Smooth muscle cell (in vitro differentiated cells): ENCODE data around the gene TOP3A. TPM values are rescaled to one million over a fixed set of nuclear protein-coding genes. Genes with fewer than 3 reads are reported as not detected.

Experiments used
- DNase-seq: peaks from one replicate; lab custom pipeline; 2025; ENCODE audit not compliant: unreplicated experiment; lab: John Stamatoyannopoulos, UW
- H2AFZ ChIP-seq: fragments of 200-600 bp; sonication (generic); 2 replicates; pipeline ENCODE4 v1.6.0; 2016; ENCODE audit warnings: antibody characterized with exemption, low read depth, mild to moderate bottlenecking
- H3F3A ChIP-seq: fragments of 200-600 bp; sonication (generic); 2 replicates; pipeline ENCODE4 v1.6.0; 2017; ENCODE audit warnings: antibody characterized with exemption, low read depth
- H3K27ac ChIP-seq: fragments of 200-600 bp; sonication (generic); 2 replicates; pipeline ENCODE4 v1.5.1; 2016; ENCODE audit warnings: low read depth, mild to moderate bottlenecking
- H3K27me3 ChIP-seq: fragments of 200-600 bp; sonication (generic); 2 replicates; pipeline ENCODE4 v1.6.1; 2016; ENCODE audit warnings: low read depth, mild to moderate bottlenecking
- H3K36me3 ChIP-seq: fragments of 200-600 bp; sonication (generic); 2 replicates; pipeline ENCODE4 v1.5.1; 2016; ENCODE audit warnings: low read depth
- H3K4me1 ChIP-seq: fragments of 200-600 bp; sonication (generic); 2 replicates; pipeline ENCODE4 v1.5.1; 2016; ENCODE audit warnings: low read depth
- H3K4me2 ChIP-seq: fragments of 200-600 bp; sonication (generic); 2 replicates; pipeline ENCODE4 v1.6.0; 2016; ENCODE audit warnings: mild to moderate bottlenecking
- H3K4me3 ChIP-seq: fragments of 200-600 bp; sonication (generic); 2 replicates; pipeline ENCODE4 v1.5.1; 2016; ENCODE audit warnings: mild to moderate bottlenecking
- H3K79me2 ChIP-seq: fragments of 200-600 bp; sonication (generic); 2 replicates; pipeline ENCODE4 v1.6.0; 2016; ENCODE audit warnings: low read depth, mild to moderate bottlenecking
- H3K9ac ChIP-seq: fragments of 200-600 bp; sonication (generic); 2 replicates; pipeline ENCODE4 v1.6.0; 2016; ENCODE audit warnings: low read depth
- H3K9me3 ChIP-seq: fragments of 200-600 bp; sonication (generic); replicated peaks from 2 replicates; pipeline ENCODE4 v1.5.1; 2016; ENCODE audit warnings: low read depth
- H4K20me1 ChIP-seq: fragments of 200-600 bp; sonication (generic); 2 replicates; pipeline ENCODE4 v1.6.0; 2016; ENCODE audit warnings: low read depth
- WGBS: methylation state at CpG from one replicate; pipeline ENCODE4 v1.1.7; 2016; ENCODE audit warnings: low lambda C conversion rate; 5-methylcytosine and 5-hydroxymethylcytosine counted together
- polyA plus RNA-seq: library from polyadenylated mRNA; unstranded; fragments of >200 nt; fragmentation: Nextera tagmentation; extraction: Ambion mirVana; gene quantifications from 2 replicates; pipeline ENCODE4 v1.2.1, GENCODE V29; 2016
- total RNA-seq: library from RNA; depleted of rRNA; stranded (reverse); fragments of >200 nt; gene quantifications from 2 replicates; pipeline ENCODE4 v1.2.3, GENCODE V29; 2014
- TF ChIP-seq, protein P1 (sequence below): fragments of 200-600 bp; sonication (generic); IDR thresholded peaks from 2 replicates; pipeline ENCODE4 v1.5.1; 2017; ENCODE audit warnings: borderline replicate concordance, mild to moderate bottlenecking, antibody characterized with exemption; ENCODE audit not compliant: insufficient read depth, poor library complexity, severe bottlenecking

Gene TOP3A
- total and polyA plus RNA-seq, 2 experiments from 2014 or later, result 14.6 to 40.9 TPM

DNA sequence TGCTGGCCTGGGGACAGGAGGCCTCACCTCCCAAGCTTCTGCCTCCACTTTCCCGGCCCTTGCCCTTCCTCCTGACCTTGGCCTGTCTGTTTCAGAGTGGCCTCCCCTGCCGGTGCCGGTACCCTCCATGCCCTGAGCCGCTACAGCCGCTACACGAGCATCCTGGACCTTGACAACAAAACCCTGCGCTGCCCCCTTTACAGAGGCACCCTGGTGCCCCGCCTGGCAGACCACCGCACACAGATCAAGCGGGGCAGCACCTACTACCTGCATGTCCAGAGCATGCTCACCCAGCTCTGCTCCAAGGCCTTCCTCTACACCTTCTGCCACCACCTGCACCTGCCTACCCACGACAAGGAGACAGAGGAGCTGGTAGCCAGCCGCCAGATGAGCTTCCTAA lies 7.7 kb upstream of the TOP3A start:
- peaks cover 12% of the 10 kb centered on the region for H3K4me1 ChIP-seq
- H3K36me3 ChIP-seq, result peaks cover 5% of the 10 kb centered on the region
- no peak overlapping the region for H3K4me2 ChIP-seq
- H3K4me3 ChIP-seq, result no peak overlapping the region
- H4K20me1 ChIP-seq, result peaks cover 56% of the 10 kb centered on the region
- WGBS, result 99% methylated on average over 12 of the region's 12 CpGs
- no peaks in the 10 kb centered on the region for H3K27me3 ChIP-seq
- H2AFZ ChIP-seq, result no peak overlapping the region
- TF ChIP-seq, protein P1, sequence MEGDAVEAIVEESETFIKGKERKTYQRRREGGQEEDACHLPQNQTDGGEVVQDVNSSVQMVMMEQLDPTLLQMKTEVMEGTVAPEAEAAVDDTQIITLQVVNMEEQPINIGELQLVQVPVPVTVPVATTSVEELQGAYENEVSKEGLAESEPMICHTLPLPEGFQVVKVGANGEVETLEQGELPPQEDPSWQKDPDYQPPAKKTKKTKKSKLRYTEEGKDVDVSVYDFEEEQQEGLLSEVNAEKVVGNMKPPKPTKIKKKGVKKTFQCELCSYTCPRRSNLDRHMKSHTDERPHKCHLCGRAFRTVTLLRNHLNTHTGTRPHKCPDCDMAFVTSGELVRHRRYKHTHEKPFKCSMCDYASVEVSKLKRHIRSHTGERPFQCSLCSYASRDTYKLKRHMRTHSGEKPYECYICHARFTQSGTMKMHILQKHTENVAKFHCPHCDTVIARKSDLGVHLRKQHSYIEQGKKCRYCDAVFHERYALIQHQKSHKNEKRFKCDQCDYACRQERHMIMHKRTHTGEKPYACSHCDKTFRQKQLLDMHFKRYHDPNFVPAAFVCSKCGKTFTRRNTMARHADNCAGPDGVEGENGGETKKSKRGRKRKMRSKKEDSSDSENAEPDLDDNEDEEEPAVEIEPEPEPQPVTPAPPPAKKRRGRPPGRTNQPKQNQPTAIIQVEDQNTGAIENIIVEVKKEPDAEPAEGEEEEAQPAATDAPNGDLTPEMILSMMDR, result no peak
- DNase-seq, result no peak
- H3K9me3 ChIP-seq, result no peaks in the 10 kb centered on the region
- no peak overlapping the region for H3K9ac ChIP-seq
- H3K79me2 ChIP-seq, result peaks cover 37% of the 10 kb centered on the region
- H3F3A ChIP-seq, result no peaks in the 10 kb centered on the region
- no peak overlapping the region for H3K27ac ChIP-seq

DNA sequence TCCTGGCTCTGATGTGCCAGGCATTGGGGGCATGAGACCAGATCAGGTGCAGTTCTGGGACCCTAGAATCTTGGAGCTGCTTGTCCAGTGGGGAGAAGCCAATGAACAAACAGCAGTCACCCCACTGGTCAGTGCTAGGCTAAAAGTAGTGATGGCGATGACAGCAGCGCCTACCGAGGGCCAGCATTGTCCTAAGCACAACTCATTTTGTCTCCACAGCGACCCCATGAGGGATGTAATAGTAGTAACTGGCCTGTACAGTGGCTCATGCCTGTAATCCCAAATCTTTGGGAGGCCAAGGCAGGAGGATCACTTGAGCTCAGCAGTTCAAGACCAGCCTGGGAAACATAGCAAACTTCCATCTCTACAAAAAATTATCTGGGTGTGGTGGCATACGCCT lies 6.5 kb upstream of the TOP3A start:
- no peak overlapping the region for H2AFZ ChIP-seq
- H3K9me3 ChIP-seq, result no peaks in the 10 kb centered on the region
- H4K20me1 ChIP-seq, result peaks cover 56% of the 10 kb centered on the region
- peaks cover 49% of the 10 kb centered on the region for H3K79me2 ChIP-seq
- H3K4me1 ChIP-seq, result peaks cover 13% of the 10 kb centered on the region
- peaks cover 5% of the 10 kb centered on the region for H3K36me3 ChIP-seq
- H3K9ac ChIP-seq, result no peak overlapping the region
- H3K4me3 ChIP-seq, result no peak overlapping the region
- no peaks in the 10 kb centered on the region for H3K27me3 ChIP-seq
- DNase-seq, result no peak
- H3K4me2 ChIP-seq, result no peak overlapping the region
- WGBS, result 91% methylated on average over 5 of the region's 5 CpGs
- TF ChIP-seq, protein P1, result no peak
- H3F3A ChIP-seq, result peaks cover 3% of the 10 kb centered on the region
- no peak overlapping the region for H3K27ac ChIP-seq

DNA sequence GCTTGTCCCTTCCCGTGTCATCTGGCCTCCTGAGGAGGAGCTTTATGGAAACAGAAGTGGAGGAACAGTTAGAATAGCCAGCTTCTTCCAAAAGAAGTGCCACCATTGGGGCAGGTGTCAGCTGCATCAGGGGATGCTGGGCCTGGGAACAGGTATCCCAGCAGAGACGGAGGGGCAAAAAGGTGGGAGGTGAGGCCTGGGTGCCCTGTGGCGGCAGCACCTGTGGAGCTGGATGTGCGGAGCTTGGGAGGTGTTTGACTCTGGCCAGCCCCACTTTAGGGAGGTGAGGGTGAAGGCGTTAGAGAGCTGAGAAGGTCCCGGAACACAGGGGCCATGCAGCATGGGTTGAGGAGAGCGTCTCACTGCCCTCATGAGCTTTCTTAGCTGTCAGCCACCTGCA lies 5.5 kb upstream of the TOP3A start:
- no peak for DNase-seq
- peaks cover 58% of the 10 kb centered on the region for H3K79me2 ChIP-seq
- H3K4me1 ChIP-seq, result peaks cover 21% of the 10 kb centered on the region
- no peaks in the 10 kb centered on the region for H3K27me3 ChIP-seq
- H3K4me2 ChIP-seq, result peak overlapping the region; percentile 3
- H2AFZ ChIP-seq, result no peak overlapping the region
- H3K9ac ChIP-seq, result no peak overlapping the region
- H3K27ac ChIP-seq, result no peak overlapping the region
- TF ChIP-seq, protein P1, result no peak
- H3K36me3 ChIP-seq, result peaks cover 5% of the 10 kb centered on the region
- no peak overlapping the region for H3K4me3 ChIP-seq
- peaks cover 51% of the 10 kb centered on the region for H4K20me1 ChIP-seq
- WGBS, result 91% methylated on average over 5 of the region's 7 CpGs
- no peaks in the 10 kb centered on the region for H3K9me3 ChIP-seq
- H3F3A ChIP-seq, result peaks cover 3% of the 10 kb centered on the region

DNA sequence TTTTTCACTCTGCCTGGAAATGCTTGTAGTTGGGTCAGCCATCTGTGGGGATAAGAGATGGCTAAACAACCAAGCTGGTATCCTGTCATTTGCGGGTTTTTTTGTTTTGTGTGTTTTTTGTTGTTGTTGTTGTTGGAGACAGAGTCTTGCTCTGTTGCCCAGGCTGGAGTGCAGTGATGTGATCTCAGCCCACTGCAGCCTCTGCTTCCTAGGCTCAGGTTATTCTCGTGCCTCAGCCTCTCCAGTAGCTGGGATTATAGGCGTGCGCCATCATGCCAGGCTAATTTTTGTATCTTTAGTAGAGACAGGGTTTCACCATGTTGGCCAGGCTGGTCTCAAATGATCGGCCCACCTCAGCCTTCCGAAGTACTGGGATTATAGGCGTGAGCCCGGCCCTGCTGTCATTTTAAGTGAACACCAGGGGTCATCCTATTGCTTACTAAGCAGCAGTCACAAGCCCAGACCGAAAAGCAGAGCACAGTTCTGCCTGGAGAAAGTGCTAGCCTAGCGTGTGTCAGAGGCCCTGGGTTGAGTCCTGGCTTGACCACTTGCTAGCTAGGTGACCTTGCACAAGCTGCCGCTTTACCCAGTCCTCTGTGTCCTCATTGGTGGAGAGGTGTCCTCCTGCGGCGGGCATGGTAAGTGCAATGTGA lies 4.9 kb upstream of the TOP3A start:
- H3K9ac ChIP-seq, result no peak overlapping the region
- WGBS, result 65% methylated on average over 13 of the region's 13 CpGs
- H4K20me1 ChIP-seq, result peaks cover 49% of the 10 kb centered on the region

More for the DNA sequence above, 4.9 kb upstream of the TOP3A start:
- Histone ChIP-seq H2AFZ (no peak overlapping the region), H3K36me3 (peaks cover 5% of the 10 kb centered on the region), H3K9me3 (no peaks in the 10 kb centered on the region), H3K27ac (no peak overlapping the region), H3F3A (peaks cover 3% of the 10 kb centered on the region), H3K79me2 (peaks cover 58% of the 10 kb centered on the region), H3K4me3 (no peak overlapping the region), H3K27me3 (no peaks in the 10 kb centered on the region), H3K4me2 (peak overlapping the region; percentile 3), H3K4me1 (peaks cover 21% of the 10 kb centered on the region)
- TF ChIP-seq, protein P1, result peak; percentile 50
- peak; percentile 2 for DNase-seq
